LHCN-M2 (cell line): ENCODE data around the gene CCDC59. TPM values are rescaled to one million over a fixed set of nuclear protein-coding genes. Genes with fewer than 3 reads are reported as not detected.
"Not testable (repeated sequence)": the region's sequence is repeated elsewhere in the genome, so short reads cannot be mapped to it uniquely, and the experiment has no call there.

Experiments
- DNase-seq: peaks from one replicate; pipeline ENCODE4 v3.0.0-alpha.2; 2012; ENCODE audit warnings: low read depth
- polyA plus RNA-seq: library from polyadenylated mRNA; unstranded; fragments of >200 nt; gene quantifications from one replicate; pipeline ENCODE4 v1.2.1, GENCODE V29; 2012; ENCODE audit warnings: missing spikeins
- total RNA-seq: library from RNA; depleted of rRNA; stranded (reverse); fragments of >200 nt; gene quantifications from 2 replicates; pipeline ENCODE4 v1.2.3, GENCODE V29; 2014; rRNA removed

The CCDC59 gene
- 57.1 and 67.3 TPM in 2 replicates for total RNA-seq
- 21.2 TPM for polyA plus RNA-seq

GRCh38 chr12:82358200-82359114 is at the start of gene CCDC59, which contains the start of gene METTL25:
Gene CCDC59 (minus strand): TSS chr12:82358387. CDS start chr12:82358376, 11 bp downstream.
Gene METTL25 (plus strand): TSS chr12:82358529. CDS start chr12:82358566, 37 bp downstream.
- DNase-seq = peak; percentile 98

GRCh38 chr12:82407481-82407880 is 49.3 kb upstream of the CCDC59 start:
- DNase-seq = no peak

DNA sequence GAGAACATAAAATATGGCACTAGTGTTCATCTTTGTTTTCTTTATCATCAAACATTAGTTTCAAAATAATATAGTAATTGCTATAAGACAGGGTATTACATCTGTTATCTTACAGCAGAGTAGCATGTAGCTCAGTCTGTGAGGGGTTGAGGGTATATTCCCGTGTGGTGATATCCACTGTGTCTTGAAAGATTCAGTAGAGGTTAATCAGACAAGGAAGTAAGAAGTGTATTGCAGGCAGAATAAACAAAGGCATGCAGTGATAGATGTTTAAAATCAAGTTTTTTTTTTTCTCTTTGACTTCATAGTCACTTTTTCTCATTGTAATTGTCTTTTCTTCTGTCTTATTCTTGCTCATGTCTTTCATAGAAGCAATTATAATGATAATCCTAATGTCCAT is 48.5 kb upstream of the CCDC59 start:
- DNase-seq = no peak

- no peak for DNase-seq
Observed at GRCh38 chr12:82400819-82401218, 42.6 kb upstream of the CCDC59 start.

DNA sequence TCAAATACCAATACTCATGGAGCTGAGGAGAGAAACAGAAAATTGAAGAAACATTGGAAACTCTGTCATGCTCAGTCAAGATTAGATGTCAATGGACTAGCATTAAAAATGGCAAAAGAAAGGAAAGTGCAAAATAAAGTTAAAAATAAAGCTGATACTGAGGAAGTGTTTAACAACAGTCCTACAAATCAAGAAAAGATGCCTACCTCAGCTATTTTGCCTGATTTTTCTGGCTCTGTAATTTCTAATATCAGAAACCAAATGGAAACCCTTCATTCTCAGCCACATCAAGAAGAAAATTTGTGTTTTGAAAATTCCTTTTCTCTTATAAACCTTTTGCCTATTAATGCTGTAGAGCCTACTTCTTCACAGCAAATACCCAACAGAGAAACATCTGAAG is 40.7 kb upstream of the CCDC59 start:
- DNase-seq = no peak

- DNase-seq = peak; percentile 44
Observed at GRCh38 chr12:82383930-82384552, 25.9 kb upstream of the CCDC59 start.

- DNase-seq = no peak
Observed at GRCh38 chr12:82378997-82379396, 20.8 kb upstream of the CCDC59 start.

DNA sequence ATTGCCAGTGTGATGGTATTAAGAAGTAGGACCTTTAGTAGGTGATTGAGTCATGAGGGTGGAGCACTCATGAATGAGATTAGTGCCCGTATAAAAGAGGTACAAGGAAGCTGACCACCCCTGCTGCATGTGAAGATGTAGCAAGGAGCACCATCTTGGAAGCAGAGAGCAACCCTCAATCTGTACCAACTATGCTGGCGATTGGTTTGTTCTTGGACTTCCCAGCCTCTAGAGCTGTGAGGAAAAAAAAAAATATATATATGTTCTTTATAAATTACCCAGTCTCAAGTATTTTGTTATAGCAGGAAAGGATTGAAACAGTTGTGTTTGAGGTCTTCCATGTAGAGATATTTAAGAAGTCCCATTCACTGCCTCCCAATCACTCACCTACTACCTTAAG is 17.0 kb upstream of the CCDC59 start:
- no peak for DNase-seq

- DNase-seq = no peak
Observed at GRCh38 chr12:82366197-82366596, 8.0 kb upstream of the CCDC59 start.

GRCh38 chr12:82363990-82364389 is 5.8 kb upstream of the CCDC59 start:
- no peak for DNase-seq

DNA sequence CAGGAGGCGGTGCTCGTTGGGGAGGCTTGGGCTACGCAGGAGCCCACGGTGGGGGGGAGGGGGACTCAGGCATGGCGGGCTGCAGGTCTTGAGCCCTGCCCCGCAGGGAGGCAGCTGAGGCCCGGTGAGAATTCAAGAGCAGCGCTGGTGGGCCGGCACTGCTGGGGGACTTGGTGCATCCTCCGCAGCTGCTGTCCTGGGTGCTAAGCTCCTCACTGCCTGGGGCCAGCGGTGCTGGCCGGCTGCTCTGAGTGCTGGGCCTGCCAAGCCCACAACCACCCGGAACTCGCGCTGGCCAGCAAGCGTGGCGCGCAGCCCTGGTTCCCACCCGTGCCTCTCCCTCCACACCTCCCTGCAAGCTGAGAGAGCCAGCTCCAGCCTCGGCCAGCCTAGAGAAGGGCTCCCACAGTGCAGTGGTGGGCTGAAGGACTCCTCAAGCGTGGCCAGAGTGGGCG is 3.3 kb upstream of the CCDC59 start:
- no peak for DNase-seq

DNA sequence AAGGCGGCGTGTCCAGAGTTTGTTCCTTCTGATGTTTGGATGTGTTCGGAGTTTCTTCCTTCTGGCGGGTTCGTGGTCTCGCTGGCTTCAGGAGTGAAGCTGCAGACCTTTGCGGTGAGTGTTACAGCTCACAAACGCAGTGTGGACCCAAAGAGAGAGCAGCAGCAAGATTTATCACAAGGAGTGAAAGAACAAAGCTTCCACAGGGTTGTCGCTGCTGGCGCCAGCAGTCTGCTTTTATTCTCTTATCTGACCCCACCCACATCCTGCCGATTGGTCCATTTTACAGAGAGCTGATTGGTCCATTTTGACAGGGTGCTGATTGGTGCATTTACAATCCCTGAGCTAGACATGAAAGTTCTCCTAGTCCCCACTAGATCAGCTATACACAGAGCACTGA is 2.6 kb upstream of the CCDC59 start:
- DNase-seq = not testable (repeated sequence)

GRCh38 chr12:82359115-82359478 is 910 bp upstream of the CCDC59 start:
- DNase-seq = no peak

DNA sequence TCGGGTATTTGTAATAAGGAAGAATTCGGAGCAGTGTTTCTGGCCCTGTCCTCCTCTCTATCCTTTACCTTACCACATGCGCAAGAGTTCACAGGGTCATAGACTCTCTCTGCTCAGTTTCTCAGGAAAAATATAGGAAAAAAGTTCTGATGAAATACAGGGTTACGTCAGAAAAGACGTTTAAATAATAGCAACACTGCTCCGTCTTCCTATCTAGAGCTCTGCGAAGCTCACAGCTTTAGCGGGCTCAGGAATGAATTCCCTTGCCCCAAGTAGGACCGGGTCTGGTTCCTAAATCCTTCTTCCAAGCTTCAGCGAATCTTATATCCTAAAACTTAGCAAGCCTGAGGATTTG is 365 bp downstream of the CCDC59 start:
- DNase-seq = peak; percentile 2

DNA sequence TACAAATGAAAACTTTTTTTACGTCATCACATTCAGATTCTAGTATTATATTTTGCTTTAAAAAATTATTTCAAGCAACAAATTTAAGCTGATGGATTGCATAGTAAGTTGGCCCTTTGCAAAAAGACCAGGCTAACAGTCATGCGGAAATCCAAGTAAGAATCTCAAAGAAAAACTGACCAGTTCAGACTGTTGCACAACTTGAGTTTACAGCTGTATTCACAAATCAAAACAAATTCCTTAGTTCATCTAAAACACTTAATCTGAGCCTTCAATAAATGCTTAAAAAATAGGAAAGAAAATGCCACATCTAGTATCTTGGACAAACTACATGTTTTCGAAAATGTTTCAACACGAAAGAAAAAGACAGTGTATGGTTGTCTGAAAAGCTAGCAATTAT is 847 bp downstream of the CCDC59 start:
- no peak for DNase-seq

GRCh38 chr12:82351390-82351789 is 6.8 kb downstream of the CCDC59 start:
- no peak for DNase-seq

- DNase-seq = no peak
Observed at GRCh38 chr12:82350161-82350560, 8.0 kb downstream of the CCDC59 start.

DNA sequence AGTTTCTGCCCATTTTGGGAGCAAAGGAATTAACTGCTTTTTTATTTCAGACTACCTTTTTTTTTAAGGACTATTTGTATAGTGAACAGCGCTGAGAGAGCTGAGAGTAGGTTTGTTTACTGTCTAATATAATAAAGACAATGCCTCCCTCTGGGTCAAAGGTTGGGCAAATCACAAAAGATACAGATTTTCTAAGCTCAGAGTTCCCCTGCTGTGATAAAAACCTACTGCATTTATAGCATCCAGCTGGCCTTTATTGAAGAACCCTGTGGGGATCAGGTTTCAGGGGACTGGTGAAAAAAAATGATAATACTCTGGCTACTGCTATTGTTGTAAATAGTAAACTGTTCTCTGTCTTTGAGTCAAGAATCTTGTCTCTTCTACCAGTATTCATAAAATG is 28.7 kb downstream of the CCDC59 start:
- DNase-seq = no peak

GRCh38 chr12:82327861-82328260 is 30.3 kb downstream of the CCDC59 start:
- DNase-seq = no peak

- DNase-seq = peak; percentile 14
Observed at GRCh38 chr12:82326905-82327503, 31.2 kb downstream of the CCDC59 start.

- no peak for DNase-seq
Observed at GRCh38 chr12:82325540-82326336, 32.4 kb downstream of the CCDC59 start.

- no peak for DNase-seq
Observed at GRCh38 chr12:82319276-82319675, 38.9 kb downstream of the CCDC59 start.
